Fibroblast of skin of left quadriceps (primary cell): ENCODE data around the gene MCRS1.
A peak's percentile ranks its signal among the peaks of the same experiment; 100 is the strongest.

Source experiments
- DNase-seq, 2 experiments: peaks; one replicate each; pipeline ENCODE4 v3.0.0-alpha.2; 2013; ENCODE audit warnings: low read depth in 2 of 2

Gene MCRS1

GRCh38 chr12:49582850-49583249 lies 14.9 kb upstream of the MCRS1 start:
- DNase-seq, result no peak

GRCh38 chr12:49582201-49582600 lies 14.3 kb upstream of the MCRS1 start:
- DNase-seq, result no peak

- peak; percentile 36 to 37 for DNase-seq
These were observed 12.9 kb upstream of the MCRS1 start for GRCh38 chr12:49580572-49581535.

- no peak for DNase-seq
These were observed 10.7 kb upstream of the MCRS1 start for GRCh38 chr12:49578471-49579112.

GRCh38 chr12:49577589-49578315 lies 9.8 kb upstream of the MCRS1 start:
- DNase-seq, result no peak

GRCh38 chr12:49568442-49569162 lies 660 bp upstream of the MCRS1 start:
- DNase-seq, result no peak

GRCh38 chr12:49567302-49567610 lies 686 bp downstream of the MCRS1 start:
- DNase-seq, result no peak

GRCh38 chr12:49566361-49566760 lies 1.6 kb downstream of the MCRS1 start:
- DNase-seq, result no peak

GRCh38 chr12:49565406-49566265 lies 2.3 kb downstream of the MCRS1 start:
- DNase-seq, result no peak

GRCh38 chr12:49564686-49565405 lies 3.1 kb downstream of the MCRS1 start:
- DNase-seq, result no peak

- no peak for DNase-seq
These were observed 3.8 kb downstream of the MCRS1 start for GRCh38 chr12:49563951-49564685.

GRCh38 chr12:49562831-49563230 lies 5.1 kb downstream of the MCRS1 start:
- DNase-seq, result no peak

GRCh38 chr12:49562233-49562632 lies 5.7 kb downstream of the MCRS1 start:
- DNase-seq, result no peak

GRCh38 chr12:49560695-49561094 lies 7.2 kb downstream of the MCRS1 start:
- no peak for DNase-seq

GRCh38 chr12:49559011-49559675 lies 8.8 kb downstream of the MCRS1 start:
- no peak for DNase-seq

- no peak for DNase-seq
These were observed 9.4 kb downstream of the MCRS1 start for GRCh38 chr12:49558526-49558925.

- DNase-seq, result no peak
These were observed 10.1 kb downstream of the MCRS1 start for GRCh38 chr12:49557917-49558215.

- DNase-seq, result no peak
These were observed 10.6 kb downstream of the MCRS1 start for GRCh38 chr12:49557187-49557916.
